SK-N-MC (cell line): ENCODE measurements around the gene ASTN2.

ENCODE experiments used
- DNase-seq: peaks from one replicate; pipeline ENCODE4 v3.0.0-alpha.2; 2011; ENCODE audit warnings: low read depth, low spot score
- H3K27ac ChIP-seq: fragments of 200-600 bp; sonication (generic); 2 replicates; pipeline ENCODE4 v1.5.1; 2016; ENCODE audit warnings: mixed run types
- H3K36me3 ChIP-seq: fragments of 200-600 bp; sonication (generic); 2 replicates; pipeline ENCODE4 v1.6.1; 2017; ENCODE audit warnings: antibody characterized with exemption, low read length, mixed read lengths; ENCODE audit not compliant: insufficient read depth
- H3K4me3 ChIP-seq: fragments of 200-600 bp; sonication (generic); 2 replicates; pipeline ENCODE4 v1.5.1; 2016
- H3K9ac ChIP-seq: fragments of 200-600 bp; sonication (generic); 2 replicates; pipeline ENCODE4 v1.8.0; 2017; ENCODE audit warnings: mixed run types, mixed read lengths; ENCODE audit not compliant: insufficient read length
- H3K9me3 ChIP-seq: fragments of 200-600 bp; sonication (generic); 2 replicates; pipeline ENCODE4 v1.6.1; 2017; ENCODE audit warnings: low read depth, mild to moderate bottlenecking, antibody characterized with exemption, low read length, moderate library complexity, mixed read lengths
- EZH2 ChIP-seq: fragments of 200-600 bp; sonication (generic); IDR thresholded peaks from one replicate; pipeline ENCODE4 v1.6.1; 2017; ENCODE audit warnings: antibody characterized with exemption
- FOXP2 ChIP-seq: optimal IDR thresholded peaks from 2 replicates; pipeline ENCODE3; 2011; ENCODE audit warnings: mild to moderate bottlenecking, moderate library complexity; ENCODE audit not compliant: insufficient read depth; ENCODE audit errors: extremely low read length, control extremely low read depth
- POLR2AphosphoS5 ChIP-seq: IDR thresholded peaks from 2 replicates; pipeline ENCODE4 v1.6.1; 2012; ENCODE audit warnings: mild to moderate bottlenecking, low read depth, low read length, borderline replicate concordance

ASTN2 gene

GRCh38 chr9:116721411-116721810 lies 693.4 kb downstream of the ASTN2 start:
- no peak overlapping the region for H3K4me3 ChIP-seq
- H3K9ac ChIP-seq: no peak overlapping the region
- no peak for DNase-seq
- H3K36me3 ChIP-seq: no peaks in the 10 kb centered on the region
- H3K9me3 ChIP-seq: no peaks in the 10 kb centered on the region
- no peak overlapping the region for H3K27ac ChIP-seq
- TF ChIP-seq FOXP2 (no peak), POLR2AphosphoS5 (no peak), EZH2 (no peak)

GRCh38 chr9:116720111-116720510 lies 694.7 kb downstream of the ASTN2 start:
- TF ChIP-seq EZH2: no peak
- no peak for TF ChIP-seq FOXP2
- no peak for TF ChIP-seq POLR2AphosphoS5
- Histone ChIP-seq H3K36me3 (no peaks in the 10 kb centered on the region), H3K4me3 (no peak overlapping the region), H3K9me3 (no peaks in the 10 kb centered on the region), H3K9ac (no peak overlapping the region), H3K27ac (no peak overlapping the region)
- DNase-seq: no peak

- Histone ChIP-seq H3K36me3 (no peaks in the 10 kb centered on the region), H3K9ac (no peak overlapping the region), H3K4me3 (no peak overlapping the region), H3K27ac (no peak overlapping the region), H3K9me3 (no peaks in the 10 kb centered on the region)
- DNase-seq: no peak
- no peak for TF ChIP-seq POLR2AphosphoS5
- TF ChIP-seq EZH2: no peak
- no peak for TF ChIP-seq FOXP2
These were observed 696.7 kb downstream of the ASTN2 start for GRCh38 chr9:116718111-116718510.

GRCh38 chr9:116717150-116717549 lies 697.7 kb downstream of the ASTN2 start:
- H3K4me3 ChIP-seq: no peak overlapping the region
- H3K27ac ChIP-seq: no peak overlapping the region
- TF ChIP-seq FOXP2: no peak
- TF ChIP-seq POLR2AphosphoS5: no peak
- TF ChIP-seq EZH2: no peak
- H3K36me3 ChIP-seq: no peaks in the 10 kb centered on the region
- H3K9me3 ChIP-seq: no peaks in the 10 kb centered on the region
- H3K9ac ChIP-seq: no peak overlapping the region
- DNase-seq: peak; percentile 32

- no peak for DNase-seq
- TF ChIP-seq EZH2: no peak
- no peak for TF ChIP-seq FOXP2
- TF ChIP-seq POLR2AphosphoS5: no peak
These were observed 698.4 kb downstream of the ASTN2 start for GRCh38 chr9:116716438-116716837.

GRCh38 chr9:116715751-116716150 lies 699.1 kb downstream of the ASTN2 start:
- DNase-seq: no peak
- H3K36me3 ChIP-seq: no peaks in the 10 kb centered on the region
- no peak overlapping the region for H3K9ac ChIP-seq
- TF ChIP-seq POLR2AphosphoS5 (no peak), FOXP2 (no peak), EZH2 (no peak)
- no peaks in the 10 kb centered on the region for H3K9me3 ChIP-seq
- no peak overlapping the region for H3K27ac ChIP-seq
- no peak overlapping the region for H3K4me3 ChIP-seq

More at GRCh38 chr9:116716438-116716837, 698.4 kb downstream of the ASTN2 start:
- Histone ChIP-seq H3K36me3 (no peaks in the 10 kb centered on the region), H3K9me3 (no peaks in the 10 kb centered on the region), H3K9ac (no peak overlapping the region), H3K4me3 (no peak overlapping the region), H3K27ac (no peak overlapping the region)

- no peak for DNase-seq
- no peak for TF ChIP-seq POLR2AphosphoS5
- no peak for TF ChIP-seq EZH2
- TF ChIP-seq FOXP2: no peak
- H3K27ac ChIP-seq: no peak overlapping the region
- no peaks in the 10 kb centered on the region for H3K36me3 ChIP-seq
- H3K4me3 ChIP-seq: no peak overlapping the region
- H3K9me3 ChIP-seq: no peaks in the 10 kb centered on the region
- no peak overlapping the region for H3K9ac ChIP-seq
These were observed 701.6 kb downstream of the ASTN2 start for GRCh38 chr9:116713271-116713670.

- no peak overlapping the region for H3K9ac ChIP-seq
- H3K27ac ChIP-seq: no peak overlapping the region
- H3K4me3 ChIP-seq: no peak overlapping the region
- no peak for DNase-seq
- H3K9me3 ChIP-seq: no peaks in the 10 kb centered on the region
- H3K36me3 ChIP-seq: no peaks in the 10 kb centered on the region
- no peak for TF ChIP-seq POLR2AphosphoS5
- no peak for TF ChIP-seq EZH2
- no peak for TF ChIP-seq FOXP2
These were observed 702.1 kb downstream of the ASTN2 start for GRCh38 chr9:116712781-116713180.
